DOHH2 (cell line): Measurements from ENCODE around the gene TRIM16.
"Not testable (repeated sequence)": the region's sequence is repeated elsewhere in the genome, so short reads cannot be mapped to it uniquely, and the experiment has no call there.

Experiments
- CTCF ChIP-seq: fragments of 200-600 bp; sonication (generic); IDR thresholded peaks from one replicate; pipeline ENCODE4 v1.5.1; 2014; ENCODE audit warnings: antibody characterized with exemption, mild to moderate bottlenecking, low read depth, low read length; ENCODE audit not compliant: poor library complexity, severe bottlenecking
- EZH2phosphoT487 ChIP-seq: fragments of 200-600 bp; sonication (generic); IDR thresholded peaks from 2 replicates; pipeline ENCODE4 v1.6.1; 2017; ENCODE audit warnings: borderline replicate concordance, mild to moderate bottlenecking, antibody characterized with exemption, low read length, moderate library complexity, mixed read lengths

- TF ChIP-seq CTCF, EZH2phosphoT487: not testable (repeated sequence)
Measured at GRCh38 chr17:15615850-15616249, 68.3 kb downstream of the TRIM16 start.
